ENCODE results near the gene MGRN1. TPM values are rescaled to one million over a fixed set of nuclear protein-coding genes. Genes with fewer than 3 reads are reported as not detected.

MGRN1 gene
- total and polyA plus RNA-seq, 2 donors (not counting 3 experiments of a cell fraction or from before 2014, with no cell fraction given), result 15.6 to 73.0 TPM

GRCh38 chr16:4663465-4663776, 38.8 kb downstream of the MGRN1 start:
- BruUV-seq (replicated peaks), result no TSS peak
- intact Hi-C loops (cut with micrococcal nuclease) (no loop called here), dilution Hi-C loops (cut with MboI; ENCODE audit: extremely low pct_ligation_motif_present, low sequenced_read_pairs) (no loop called here)
- ChIA-PET CTCF (interaction anchor here (1.0 kb wide), 1 partner anchor 13 kb away, joined by 3 read pairs; no protein-coding TSS in a partner anchor), POLR2A (no interaction called here)
- DNase-seq (ENCODE audit: low read depth, low spot score), result no peak
- no peak overlapping the region for H3K4me2 ChIP-seq (ENCODE audit: insufficient read depth, low read length)
- H3K79me2 ChIP-seq (ENCODE audit: control insufficient read depth, insufficient read depth, low read length), result no peaks in the 10 kb centered on the region
- H3K9me3 ChIP-seq (replicated peaks; ENCODE audit: control insufficient read depth, insufficient read depth, low read length), result no peaks in the 10 kb centered on the region
- H3K9me1 ChIP-seq (replicated peaks; ENCODE audit: control insufficient read depth, extremely low read depth, insufficient read depth, low read length), result no peaks in the 10 kb centered on the region
- H3K4me1 ChIP-seq (ENCODE audit: control insufficient read depth, extremely low read depth, insufficient read depth, low read length), result no peaks in the 10 kb centered on the region
- no peaks in the 10 kb centered on the region for H3K27me3 ChIP-seq (ENCODE audit: control insufficient read depth in 2 of 2, insufficient read depth in 2 of 2, low read length in 2 of 2)
- FAIRE-seq, result no peak
- no peaks in the 10 kb centered on the region for H4K20me1 ChIP-seq (replicated peaks; ENCODE audit: control insufficient read depth, extremely low read depth, insufficient read depth, low read length)
- no peak overlapping the region for H3K4me3 ChIP-seq (replicated peaks in 1 of 3; ENCODE audit: insufficient read depth in 1 of 3, low read depth in 1 of 3, low read length in 3 of 3)
- peaks cover 0 to 33% of the 10 kb centered on the region in 2 experiments for H3K36me3 ChIP-seq (ENCODE audit: control insufficient read depth in 2 of 2, extremely low read depth in 1 of 2, insufficient read depth in 2 of 2, low read length in 2 of 2)
- no peak overlapping the region for H2AFZ ChIP-seq (ENCODE audit: low read depth, low read length)
- TF ChIP-seq JUN (IDR thresholded peaks at IDR 0.05; ENCODE audit: borderline replicate concordance, insufficient read depth, insufficient read length, low read depth), result no peak
- no peak for TF ChIP-seq MAX (IDR thresholded peaks at IDR 0.05; ENCODE audit: insufficient read depth, insufficient read length)
- TF ChIP-seq POLR2AphosphoS5 (IDR thresholded peaks at IDR 0.05; ENCODE audit: insufficient read depth, low read depth, low read length), result no peak
- no peak for TF ChIP-seq CTCF (IDR thresholded peaks at IDR 0.05; ENCODE audit: extremely low read depth in 1 of 2, insufficient read depth in 1 of 2, low read depth in 1 of 2, low read length in 2 of 2)
- no peak for TF ChIP-seq GATA2 (IDR thresholded peaks at IDR 0.05; ENCODE audit: insufficient read depth, insufficient read length, low read depth, low read length)
- TF ChIP-seq MYC (IDR thresholded peaks at IDR 0.05; ENCODE audit: low read depth, low read length), result no peak
- TF ChIP-seq EZH2 (IDR thresholded peaks at IDR 0.05; ENCODE audit: borderline replicate concordance, low read depth, low read length, severe bottlenecking), result no peak
- no peak for TF ChIP-seq FOS (IDR thresholded peaks at IDR 0.05; ENCODE audit: borderline replicate concordance, insufficient read depth, low read length)
- no peak for TF ChIP-seq POLR2A (IDR thresholded peaks at IDR 0.05; ENCODE audit: low read depth, low read length)
- H3K27ac ChIP-seq (ENCODE audit: insufficient read depth, low read depth, low read length), result no peak overlapping the region
- no peak overlapping the region for H3K9ac ChIP-seq (replicated peaks; ENCODE audit: extremely low read depth, insufficient read depth, low read length)

All from endothelial cell of umbilical vein (primary cell).